ENCODE measurements around the gene GLIPR1L2.

- TF ChIP-seq, protein P1, sequence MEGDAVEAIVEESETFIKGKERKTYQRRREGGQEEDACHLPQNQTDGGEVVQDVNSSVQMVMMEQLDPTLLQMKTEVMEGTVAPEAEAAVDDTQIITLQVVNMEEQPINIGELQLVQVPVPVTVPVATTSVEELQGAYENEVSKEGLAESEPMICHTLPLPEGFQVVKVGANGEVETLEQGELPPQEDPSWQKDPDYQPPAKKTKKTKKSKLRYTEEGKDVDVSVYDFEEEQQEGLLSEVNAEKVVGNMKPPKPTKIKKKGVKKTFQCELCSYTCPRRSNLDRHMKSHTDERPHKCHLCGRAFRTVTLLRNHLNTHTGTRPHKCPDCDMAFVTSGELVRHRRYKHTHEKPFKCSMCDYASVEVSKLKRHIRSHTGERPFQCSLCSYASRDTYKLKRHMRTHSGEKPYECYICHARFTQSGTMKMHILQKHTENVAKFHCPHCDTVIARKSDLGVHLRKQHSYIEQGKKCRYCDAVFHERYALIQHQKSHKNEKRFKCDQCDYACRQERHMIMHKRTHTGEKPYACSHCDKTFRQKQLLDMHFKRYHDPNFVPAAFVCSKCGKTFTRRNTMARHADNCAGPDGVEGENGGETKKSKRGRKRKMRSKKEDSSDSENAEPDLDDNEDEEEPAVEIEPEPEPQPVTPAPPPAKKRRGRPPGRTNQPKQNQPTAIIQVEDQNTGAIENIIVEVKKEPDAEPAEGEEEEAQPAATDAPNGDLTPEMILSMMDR (IDR thresholded peaks at IDR 0.05; ENCODE audit: low read depth, low read length), result no peak
- no peak for TF ChIP-seq EZH2phosphoT487 (IDR thresholded peaks at IDR 0.05; ENCODE audit: low read depth)
Observed at GRCh38 chr12:75439930-75440329, 49.0 kb downstream of the GLIPR1L2 start.
